H1 (cell line): ENCODE results near the gene YLPM1.

Experiments used
- CTCF ChIP-seq, 3 experiments: IDR thresholded peaks; 1 replicate in 2 of 3; 2 replicates in 1 of 3; pipeline versions ENCODE4 v1.5.1 to v1.6.1; 2011; ENCODE audit warnings: low read length in 3 of 3, mild to moderate bottlenecking in 3 of 3, inconsistent platforms in 2 of 3, low read depth in 1 of 3, moderate library complexity in 1 of 3; ENCODE audit not compliant: insufficient read depth in 1 of 3; ENCODE audit errors: control extremely low read depth in 1 of 3
- TF ChIP-seq, protein P1 (sequence below): IDR thresholded peaks from 2 replicates; pipeline ENCODE4 v1.6.1; 2011; ENCODE audit warnings: low read depth, mild to moderate bottlenecking, low read length; ENCODE audit not compliant: insufficient read depth

DNA sequence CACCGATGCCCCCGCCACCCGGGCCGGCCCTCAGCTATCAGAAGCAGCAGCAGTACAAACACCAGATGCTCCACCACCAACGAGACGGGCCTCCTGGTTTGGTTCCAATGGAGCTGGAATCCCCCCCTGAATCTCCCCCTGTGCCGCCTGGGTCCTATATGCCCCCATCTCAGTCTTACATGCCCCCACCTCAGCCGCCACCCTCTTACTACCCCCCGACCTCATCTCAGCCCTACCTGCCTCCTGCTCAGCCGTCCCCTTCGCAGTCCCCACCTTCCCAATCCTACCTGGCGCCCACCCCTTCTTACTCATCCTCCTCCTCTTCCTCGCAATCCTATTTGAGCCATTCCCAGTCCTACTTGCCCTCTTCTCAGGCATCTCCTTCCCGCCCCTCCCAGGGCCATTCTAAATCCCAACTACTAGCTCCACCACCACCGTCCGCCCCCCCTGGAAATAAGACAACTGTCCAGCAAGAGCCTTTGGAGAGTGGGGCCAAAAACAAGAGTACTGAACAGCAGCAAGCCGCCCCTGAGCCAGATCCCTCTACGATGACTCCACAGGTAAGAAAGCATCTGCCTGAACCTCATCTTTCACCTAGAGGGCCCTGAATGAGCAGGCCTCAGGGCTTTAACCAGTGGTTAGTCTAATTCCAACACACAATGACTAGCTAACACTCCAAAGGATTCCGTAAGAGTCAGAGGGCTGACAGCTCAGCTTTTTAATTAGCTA lies 851 bp downstream of the YLPM1 start:
- no peak for TF ChIP-seq CTCF (IDR thresholded peaks at IDR 0.05; ENCODE audit: control extremely low read depth in 1 of 3, insufficient read depth in 1 of 3, low read depth in 1 of 3, low read length in 3 of 3)
- TF ChIP-seq, protein P1, sequence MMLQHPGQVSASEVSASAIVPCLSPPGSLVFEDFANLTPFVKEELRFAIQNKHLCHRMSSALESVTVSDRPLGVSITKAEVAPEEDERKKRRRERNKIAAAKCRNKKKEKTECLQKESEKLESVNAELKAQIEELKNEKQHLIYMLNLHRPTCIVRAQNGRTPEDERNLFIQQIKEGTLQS, result no peak
